Stimulated activated CD8-positive, alpha-beta memory T cell treated with anti-CD3 and anti-CD28 coated beads, Interleukin-4, amount 100 ng/mL, for 48 hours (primary cell): Measurements from ENCODE around the gene CASQ2.
"Not testable (repeated sequence)": the region's sequence is repeated elsewhere in the genome, so short reads cannot be mapped to it uniquely, and the experiment has no call there.

Source experiments
- DNase-seq: peaks from one replicate; pipeline ENCODE4 v3.0.0-alpha.2; 2020

The CASQ2 gene

DNA sequence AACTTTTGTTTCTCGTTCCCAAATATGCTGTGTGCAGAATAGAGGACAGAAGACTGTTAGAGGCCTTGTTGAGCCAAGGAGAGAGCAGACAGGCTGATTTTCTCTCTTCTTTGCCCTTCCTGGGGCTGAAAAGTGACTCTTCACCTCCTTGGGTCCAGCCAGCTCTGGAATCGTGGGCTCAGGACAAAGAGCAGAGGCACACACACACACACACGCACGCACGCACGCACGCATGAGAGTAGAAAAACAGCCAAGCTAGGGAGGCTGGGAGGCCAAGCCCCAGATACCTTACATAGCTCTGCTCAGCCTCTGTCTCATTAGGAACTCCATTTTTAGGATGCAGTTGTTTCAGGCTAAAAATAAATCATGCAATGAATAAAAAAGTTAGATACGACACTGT lies at the start of gene CASQ2:
Gene CASQ2, minus strand, starts transcription at position 166 of the 400 bp plus-strand sequence. CDS start 173 bp downstream, outside the sequence.
- no peak for DNase-seq

DNA sequence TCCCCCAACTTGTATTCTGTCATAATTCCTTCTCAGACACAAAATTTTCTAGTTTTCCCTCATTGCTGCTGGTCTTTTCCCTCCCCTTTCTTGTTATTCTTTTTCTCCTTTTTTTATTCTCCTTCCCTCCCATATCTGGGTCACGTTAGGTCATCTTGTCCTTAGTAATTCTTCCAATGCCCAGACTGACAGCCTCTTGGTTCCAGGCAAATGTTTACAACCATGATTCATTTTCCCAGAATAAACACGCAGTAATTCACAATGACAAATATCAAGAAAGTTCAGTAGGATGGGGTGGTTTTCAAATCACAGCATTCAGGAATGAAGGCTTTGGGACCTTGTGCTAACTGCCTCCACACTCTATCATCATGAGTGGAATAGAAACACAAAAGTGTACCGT lies 47.2 kb upstream of the CASQ2 start:
- no peak for DNase-seq

DNA sequence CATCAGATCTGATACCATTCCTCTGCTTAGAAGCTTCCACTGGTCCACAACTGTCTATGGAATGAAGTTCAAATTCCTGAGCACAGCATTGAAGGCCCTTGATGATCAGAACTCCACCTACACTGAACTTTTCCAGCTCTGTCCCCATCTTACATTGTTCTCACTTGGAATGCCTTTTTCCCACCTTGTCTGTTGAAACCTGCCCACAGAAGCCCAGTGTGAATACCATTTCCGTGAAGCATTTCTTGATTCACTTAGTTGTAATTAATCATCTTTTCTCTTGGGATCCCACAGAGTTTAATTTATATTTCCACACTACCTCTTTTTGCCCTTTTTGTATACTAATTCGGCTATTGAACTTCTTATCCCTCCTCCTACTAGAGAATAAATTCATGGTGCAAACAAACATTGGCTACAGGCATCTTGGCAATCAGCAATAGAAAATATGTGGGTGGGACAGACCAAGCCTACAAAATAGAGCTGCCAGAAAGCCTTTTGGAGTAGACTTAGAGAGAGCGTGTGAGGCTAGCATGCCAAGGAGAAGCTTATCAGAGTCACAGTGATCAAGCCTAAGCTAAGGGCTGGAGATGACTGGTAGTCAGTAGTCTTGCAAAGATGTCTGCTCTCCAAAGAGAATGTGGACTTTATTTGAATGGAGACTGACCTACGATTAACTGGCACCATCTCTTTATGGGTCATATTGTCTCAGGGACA lies 46.3 kb upstream of the CASQ2 start:
- no peak for DNase-seq

DNA sequence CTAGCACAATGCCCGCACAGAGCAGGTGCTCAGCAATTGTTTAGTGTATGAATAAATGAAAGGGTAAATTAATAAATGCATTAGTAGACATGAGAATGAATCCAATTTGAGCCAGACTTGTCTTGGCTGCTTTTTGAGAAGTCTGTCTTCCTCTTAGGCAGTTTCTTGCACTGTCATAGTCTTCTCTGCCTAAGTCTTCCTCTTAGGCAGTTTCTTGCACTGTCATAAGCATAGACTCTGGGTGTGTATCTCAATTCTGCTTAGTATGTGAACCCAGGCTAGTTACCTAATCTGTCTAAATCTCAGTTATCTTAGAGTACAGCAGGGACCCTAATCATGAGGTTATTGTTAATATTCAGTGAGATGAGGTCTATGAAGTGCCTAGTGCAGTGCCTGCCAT lies 45.2 kb upstream of the CASQ2 start:
- no peak for DNase-seq

GRCh38 chr1:115811140-115811828 lies 42.8 kb upstream of the CASQ2 start:
- DNase-seq = no peak

DNA sequence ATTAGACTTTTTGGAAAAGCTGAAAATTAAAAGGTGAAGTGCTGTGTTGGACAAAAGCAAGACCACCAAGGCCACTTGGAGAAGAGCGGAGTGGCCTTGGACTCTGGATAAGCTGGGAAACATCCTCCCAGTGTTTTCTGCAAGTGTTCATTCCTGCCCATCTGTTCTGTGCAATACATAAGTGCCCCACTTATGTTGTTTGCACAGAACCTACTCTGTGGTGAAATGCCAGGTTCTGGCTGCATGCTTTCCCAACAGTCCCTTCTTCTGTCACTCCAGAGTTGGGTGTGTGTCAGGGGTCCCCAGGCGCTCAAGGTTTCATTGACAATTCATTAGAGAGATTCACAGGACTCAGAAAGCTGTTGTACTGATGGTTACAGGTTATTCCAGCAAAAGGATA lies 42.1 kb upstream of the CASQ2 start:
- no peak for DNase-seq

GRCh38 chr1:115809847-115810246 lies 41.3 kb upstream of the CASQ2 start:
- DNase-seq = no peak

- no peak for DNase-seq
These were observed 40.6 kb upstream of the CASQ2 start for GRCh38 chr1:115809076-115809475.

DNA sequence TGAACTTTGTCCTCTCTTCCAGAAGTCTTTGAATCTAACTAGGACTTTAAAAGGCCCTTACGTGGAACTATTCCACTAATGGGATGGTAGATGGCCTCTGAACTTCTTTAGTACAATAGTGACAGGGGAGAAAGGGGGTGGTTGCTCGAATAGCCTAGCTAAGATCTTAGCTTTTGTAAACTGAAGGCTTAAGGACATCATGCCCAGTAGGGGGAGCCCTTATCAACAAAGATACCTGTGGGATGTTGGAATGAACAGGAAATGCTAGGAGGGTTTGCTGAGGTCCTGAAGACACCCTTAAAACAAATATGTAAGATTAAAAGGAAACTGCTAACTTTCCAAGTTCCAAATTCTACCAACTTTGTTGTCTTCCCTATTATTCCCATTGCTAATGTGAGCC lies 39.2 kb upstream of the CASQ2 start:
- DNase-seq = peak; percentile 52

DNA sequence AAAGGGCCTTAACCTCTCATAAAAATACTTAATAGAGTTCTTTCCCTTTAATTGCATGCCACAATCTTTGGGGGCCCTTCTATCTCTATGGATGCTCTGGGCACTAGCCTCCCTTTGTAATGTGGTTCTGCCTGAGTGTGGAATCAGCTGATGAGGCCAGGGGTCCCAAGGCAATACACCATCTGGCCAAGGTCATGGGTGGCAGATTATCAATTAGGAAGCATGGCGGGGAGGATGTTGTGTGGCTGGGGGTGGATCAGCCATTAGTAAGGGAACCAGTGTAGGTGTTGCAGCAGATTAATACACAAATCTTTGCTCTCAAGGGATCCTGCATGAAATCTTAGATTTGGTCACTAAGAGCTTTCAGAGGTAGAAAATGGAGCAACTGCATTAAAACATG lies 37.1 kb upstream of the CASQ2 start:
- DNase-seq = no peak

- DNase-seq = no peak
These were observed 33.9 kb upstream of the CASQ2 start for GRCh38 chr1:115802416-115802815.

DNA sequence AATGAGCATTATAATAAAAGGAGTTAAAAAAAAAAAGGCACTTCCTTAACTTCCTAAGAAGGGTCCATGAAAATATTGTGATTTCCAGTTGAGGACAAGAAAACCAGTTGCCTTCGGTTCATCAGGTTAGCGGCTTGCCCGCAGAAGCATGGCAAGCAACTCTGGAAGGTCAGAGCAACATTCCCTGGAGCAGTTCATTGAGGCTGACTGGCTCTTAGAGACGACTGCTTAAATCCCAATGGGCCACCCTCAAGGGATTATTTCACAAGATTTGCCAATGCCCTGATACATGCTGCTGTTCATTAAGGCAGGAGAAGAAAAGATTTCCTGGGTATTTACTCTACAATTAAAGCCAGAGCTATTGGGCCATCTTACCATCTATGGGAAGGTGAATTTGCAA lies 29.0 kb upstream of the CASQ2 start:
- no peak for DNase-seq

GRCh38 chr1:115796897-115797296 lies 28.4 kb upstream of the CASQ2 start:
- no peak for DNase-seq

DNA sequence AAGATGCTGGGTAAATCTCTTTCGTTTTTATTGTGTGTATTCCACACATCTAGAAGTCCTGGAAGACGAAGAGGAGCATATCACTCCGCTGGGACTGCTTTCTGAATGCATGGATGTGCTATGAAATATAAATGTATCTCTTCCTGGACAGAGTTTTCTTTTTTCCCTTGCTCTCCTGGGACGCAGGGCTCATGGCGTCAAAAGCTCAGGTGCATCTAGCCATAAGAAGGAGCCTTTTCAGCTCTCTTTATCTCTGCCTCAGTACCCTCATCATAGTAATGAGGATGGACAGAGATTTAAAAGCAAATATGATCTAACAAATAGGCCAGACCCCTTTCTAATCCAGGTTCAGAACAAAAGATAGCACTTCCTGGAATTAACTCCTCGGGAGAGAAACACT lies 27.5 kb upstream of the CASQ2 start:
- DNase-seq = no peak

DNA sequence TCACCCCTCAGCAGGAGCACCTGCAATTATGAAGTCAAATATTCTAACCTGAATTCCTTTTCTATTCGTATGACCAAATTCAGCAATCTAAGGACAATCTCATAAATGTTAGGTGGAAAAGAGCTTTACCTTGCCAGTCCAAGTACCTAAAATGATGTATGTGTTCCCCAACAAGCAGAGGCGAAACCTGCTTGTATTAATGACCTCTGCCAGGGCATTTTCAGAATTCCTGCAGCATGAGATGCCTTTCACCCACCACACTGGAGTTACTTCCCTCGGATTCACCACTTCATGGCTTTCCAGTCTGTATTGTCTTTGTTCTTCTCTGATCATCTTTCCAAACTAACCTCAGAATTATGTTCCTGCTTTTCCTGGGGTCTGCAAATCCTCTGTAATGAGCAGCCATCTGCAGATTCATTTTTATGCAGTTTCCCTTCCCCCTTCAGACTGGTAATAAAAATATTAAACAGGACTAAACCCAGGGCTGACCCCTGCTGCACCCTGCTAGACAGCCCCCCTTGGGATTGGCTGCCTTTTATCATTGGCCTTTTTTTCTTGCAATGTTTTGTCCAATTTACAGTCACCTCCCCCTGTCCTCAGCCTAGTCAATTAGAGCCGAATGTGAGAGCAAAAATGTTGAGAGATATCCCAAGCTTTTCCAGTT lies 26.6 kb upstream of the CASQ2 start:
- no peak for DNase-seq

DNA sequence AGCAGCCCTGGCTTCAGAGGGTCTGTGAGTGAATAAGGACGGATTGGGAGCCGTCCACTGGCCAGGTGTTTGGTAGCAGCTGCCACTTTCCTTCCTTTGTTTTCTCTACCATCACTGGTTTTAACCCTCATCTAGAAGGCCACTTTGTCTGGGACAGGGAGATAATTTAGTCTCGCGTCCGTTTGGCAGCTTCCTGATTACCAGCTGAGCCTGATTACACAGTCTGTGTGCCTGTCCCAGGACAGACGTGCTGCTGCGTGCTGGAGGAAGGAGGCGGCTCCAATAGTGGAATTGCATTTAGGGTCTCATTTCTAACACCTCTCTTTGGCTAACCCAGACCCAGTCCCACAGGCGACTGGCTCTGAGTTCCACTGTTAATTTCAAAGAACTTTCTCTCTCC lies 24.6 kb upstream of the CASQ2 start:
- DNase-seq = no peak

DNA sequence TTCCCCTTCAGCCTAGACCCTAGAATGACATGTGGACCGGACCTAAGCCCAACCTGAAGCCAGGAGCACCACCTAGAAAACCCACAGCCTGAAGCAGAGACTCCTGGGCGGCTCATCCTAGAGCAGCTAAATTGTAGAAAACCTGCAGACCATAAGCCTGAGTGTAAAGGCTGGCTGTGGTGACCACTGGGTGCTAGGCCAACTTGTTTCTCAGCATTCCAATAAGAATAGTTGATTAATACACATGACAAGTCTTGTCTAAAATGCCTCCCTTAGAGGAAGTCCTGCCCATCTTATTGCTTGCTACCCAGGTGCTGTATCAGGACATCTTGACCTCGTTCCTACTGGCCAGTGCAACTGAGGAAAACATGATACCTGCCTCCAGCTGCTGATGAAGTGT lies 23.3 kb upstream of the CASQ2 start:
- DNase-seq = no peak

DNA sequence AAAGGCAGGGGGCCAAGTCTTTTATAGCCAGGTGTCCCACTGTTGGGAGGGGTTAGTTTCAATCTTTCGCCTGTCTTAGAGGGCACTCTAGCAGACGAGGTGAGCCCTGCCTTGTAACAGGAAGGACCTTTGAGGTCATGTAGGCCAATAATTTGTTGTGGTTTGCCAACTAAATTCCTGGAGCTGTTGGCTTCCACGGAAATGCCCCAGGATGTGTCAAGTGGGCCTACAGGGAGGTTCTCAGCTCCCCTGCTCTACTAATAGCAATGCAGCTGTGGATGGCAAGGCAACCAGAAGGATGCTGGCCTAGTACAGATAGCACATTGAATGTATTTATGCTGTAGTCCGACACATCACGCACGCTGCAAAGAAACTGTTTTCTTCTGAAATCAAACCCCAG lies 22.3 kb upstream of the CASQ2 start:
- DNase-seq = no peak

DNA sequence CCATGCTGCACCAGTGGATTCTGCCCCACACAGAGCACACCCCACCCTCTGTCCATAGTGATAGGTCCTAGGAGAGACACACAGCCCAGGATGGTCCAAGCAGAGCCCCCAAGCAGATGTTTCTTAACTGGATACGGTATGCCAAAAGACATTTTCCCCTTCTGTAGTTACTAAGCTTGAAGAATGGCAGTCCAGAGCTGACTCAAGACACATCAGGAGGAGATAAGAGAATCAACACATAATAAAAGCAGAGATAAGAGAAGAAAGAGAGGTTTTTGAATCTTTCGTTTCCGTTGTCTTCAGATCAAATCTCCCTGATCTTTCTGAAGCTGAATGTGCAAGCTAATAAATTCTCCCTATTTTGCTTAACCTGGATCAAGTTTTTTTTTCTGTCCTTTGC lies 21.8 kb upstream of the CASQ2 start:
- no peak for DNase-seq

DNA sequence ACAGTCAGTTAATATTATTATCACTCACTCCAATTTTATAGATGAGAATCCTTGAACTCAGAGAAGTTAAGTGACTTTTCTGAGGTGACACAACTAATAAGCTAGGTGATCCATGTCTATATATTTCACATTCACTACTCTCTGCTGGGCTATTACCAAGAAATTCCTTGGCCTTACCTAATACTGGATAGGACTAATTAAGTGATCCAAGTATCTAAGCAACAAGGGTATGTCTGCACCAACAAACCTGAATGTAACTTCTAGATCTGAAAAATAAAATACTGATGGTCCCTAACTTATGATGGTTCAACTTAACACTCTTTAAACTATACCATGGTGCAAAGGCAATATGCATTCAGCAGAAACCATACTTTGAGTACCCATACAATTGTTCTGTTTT lies 14.8 kb upstream of the CASQ2 start:
- no peak for DNase-seq

- no peak for DNase-seq
These were observed 14.2 kb upstream of the CASQ2 start for GRCh38 chr1:115782571-115783281.

DNA sequence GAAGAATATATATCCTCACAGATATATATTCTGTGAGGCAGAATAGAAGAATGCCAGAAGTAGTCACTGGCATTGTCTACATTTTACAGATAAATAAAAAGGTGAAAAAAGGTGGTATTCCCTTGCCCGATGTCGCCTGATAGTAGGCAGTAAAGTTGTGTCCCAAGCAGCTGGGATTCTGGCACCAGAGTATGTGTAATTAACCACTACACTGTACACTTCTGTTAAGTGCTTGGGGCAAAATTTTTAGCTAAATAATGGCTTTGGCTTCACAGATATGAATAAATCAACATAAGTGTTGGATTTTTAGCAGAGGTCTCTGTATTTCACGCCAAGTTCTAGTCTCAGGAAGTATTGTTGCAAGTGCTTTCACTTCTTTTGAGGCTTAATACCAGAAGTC lies 13.3 kb upstream of the CASQ2 start:
- no peak for DNase-seq

- no peak for DNase-seq
These were observed 12.8 kb upstream of the CASQ2 start for GRCh38 chr1:115781343-115781742.

GRCh38 chr1:115780655-115781054 lies 12.1 kb upstream of the CASQ2 start:
- not testable (repeated sequence) for DNase-seq
